Colonic mucosa (tissue), 4 donors: ENCODE measurements around the gene PKHD1. TPM values are rescaled to one million over a fixed set of nuclear protein-coding genes. Genes with fewer than 3 reads are reported as not detected.
"Not testable (repeated sequence)": the region's sequence is repeated elsewhere in the genome, so short reads cannot be mapped to it uniquely, and the experiment has no call there.

Experiments
- DNase-seq: peaks from one replicate; pipeline ENCODE4 v3.0.0-alpha.2; 2020
- H3K27ac ChIP-seq: fragments of 200-600 bp; one replicate; pipeline ENCODE4 v1.8.0; 2021
- H3K27me3 ChIP-seq: fragments of 200-600 bp; one replicate; pipeline ENCODE4 v1.8.0; 2021
- H3K36me3 ChIP-seq: fragments of 200-600 bp; one replicate; pipeline ENCODE4 v1.8.0; 2021
- H3K4me1 ChIP-seq: fragments of 200-600 bp; one replicate; pipeline ENCODE4 v1.8.0; 2021; ENCODE audit warnings: mild to moderate bottlenecking
- H3K4me3 ChIP-seq: fragments of 200-600 bp; one replicate; pipeline ENCODE4 v1.8.0; 2021
- H3K9ac ChIP-seq, 2 donors: one replicate each; pipeline ENCODE4 v1.7.0; 2013; ENCODE audit warnings: control low read depth in 2 of 2, low read depth in 2 of 2, low read length in 2 of 2
- H3K9me3 ChIP-seq: fragments of 200-600 bp; one replicate; pipeline ENCODE4 v1.8.0; 2021
- intact Hi-C: fragments of 100-400 bp; cut with DNase I; formaldehyde crosslinking; loops from one replicate; pipeline ENCODE4 v1.14.1; 2022
- total RNA-seq, 2 donors: library from RNA; stranded (reverse); fragmentation: NEBNext Ultra II Directional in 1 of 2; extraction: Animal tissue kit (Norgen Biotek cat#: 25700) in 1 of 2; gene quantifications; one replicate each; pipeline ENCODE4 v1.2.1, GENCODE V29; 2021
- TF ChIP-seq, protein P1 (sequence below): fragments of 200-600 bp; IDR thresholded peaks from one replicate; pipeline ENCODE4 v1.8.0; 2022; ENCODE audit warnings: antibody characterized with exemption, mild to moderate bottlenecking
- donor health status: healthy.
- donor health status: DM: no; HTN: no; CAD: no.
- donor health status: DM: no; HTN: no; CAD: no.

PKHD1 gene
- total RNA-seq, 2 donors from 2014 or later: 0.08 to 0.10 TPM

DNA sequence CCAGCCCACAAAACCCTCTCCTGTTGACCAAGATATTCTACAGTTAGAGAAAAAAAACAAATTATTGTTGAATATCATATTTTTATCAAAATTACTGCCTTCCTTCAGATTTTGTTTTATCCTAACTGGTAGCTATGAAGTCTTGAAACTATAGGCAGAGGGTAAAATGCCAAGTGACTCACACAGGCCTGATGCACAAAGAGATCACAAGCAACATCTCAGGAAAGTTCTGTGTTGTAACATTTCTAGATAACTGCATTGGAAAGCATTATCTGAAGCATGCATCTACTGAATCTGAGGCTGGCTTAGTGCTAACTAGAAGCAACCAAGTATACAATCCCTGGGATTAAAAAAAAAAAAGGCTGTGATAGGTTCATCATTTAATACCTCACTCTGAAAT, 134.2 kb downstream of the PKHD1 start:
- no peak for DNase-seq
- TF ChIP-seq, protein P1, sequence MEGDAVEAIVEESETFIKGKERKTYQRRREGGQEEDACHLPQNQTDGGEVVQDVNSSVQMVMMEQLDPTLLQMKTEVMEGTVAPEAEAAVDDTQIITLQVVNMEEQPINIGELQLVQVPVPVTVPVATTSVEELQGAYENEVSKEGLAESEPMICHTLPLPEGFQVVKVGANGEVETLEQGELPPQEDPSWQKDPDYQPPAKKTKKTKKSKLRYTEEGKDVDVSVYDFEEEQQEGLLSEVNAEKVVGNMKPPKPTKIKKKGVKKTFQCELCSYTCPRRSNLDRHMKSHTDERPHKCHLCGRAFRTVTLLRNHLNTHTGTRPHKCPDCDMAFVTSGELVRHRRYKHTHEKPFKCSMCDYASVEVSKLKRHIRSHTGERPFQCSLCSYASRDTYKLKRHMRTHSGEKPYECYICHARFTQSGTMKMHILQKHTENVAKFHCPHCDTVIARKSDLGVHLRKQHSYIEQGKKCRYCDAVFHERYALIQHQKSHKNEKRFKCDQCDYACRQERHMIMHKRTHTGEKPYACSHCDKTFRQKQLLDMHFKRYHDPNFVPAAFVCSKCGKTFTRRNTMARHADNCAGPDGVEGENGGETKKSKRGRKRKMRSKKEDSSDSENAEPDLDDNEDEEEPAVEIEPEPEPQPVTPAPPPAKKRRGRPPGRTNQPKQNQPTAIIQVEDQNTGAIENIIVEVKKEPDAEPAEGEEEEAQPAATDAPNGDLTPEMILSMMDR: no peak
- Histone ChIP-seq H3K9ac (no peak overlapping the region), H3K27me3 (no peaks in the 10 kb centered on the region), H3K4me3 (no peak overlapping the region), H3K27ac (no peak overlapping the region), H3K36me3 (no peaks in the 10 kb centered on the region), H3K4me1 (no peaks in the 10 kb centered on the region), H3K9me3 (no peaks in the 10 kb centered on the region)
- intact Hi-C loops: loop anchor here (10.0 kb wide), 1 partner anchor 98 kb away; no protein-coding TSS in a partner anchor

DNA sequence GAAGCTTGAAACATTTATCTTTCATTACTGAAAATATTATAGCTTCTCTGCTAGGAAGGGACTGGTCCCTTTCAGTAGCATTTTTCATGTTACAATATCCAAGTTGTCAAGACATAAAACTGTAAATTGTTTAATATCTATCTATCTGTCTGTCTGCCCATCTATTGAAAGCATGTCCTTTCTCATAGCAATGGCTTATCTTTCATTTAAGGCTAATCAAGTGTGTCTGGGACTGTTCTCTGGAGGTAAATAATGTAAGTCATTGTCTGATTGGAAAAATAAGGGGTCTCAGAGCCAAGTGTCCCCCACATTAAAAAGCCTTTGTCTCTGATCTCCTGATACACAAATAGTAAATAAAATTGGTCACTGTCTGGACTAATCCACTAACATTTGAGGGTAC, 135.5 kb downstream of the PKHD1 start:
- DNase-seq: no peak
- H3K4me3 ChIP-seq: no peak overlapping the region
- H3K27me3 ChIP-seq: no peaks in the 10 kb centered on the region
- TF ChIP-seq, protein P1: no peak
- no peaks in the 10 kb centered on the region for H3K36me3 ChIP-seq
- no peak overlapping the region for H3K27ac ChIP-seq
- no peaks in the 10 kb centered on the region for H3K9me3 ChIP-seq
- no peaks in the 10 kb centered on the region for H3K4me1 ChIP-seq
- no peak overlapping the region for H3K9ac ChIP-seq
- intact Hi-C loops: loop anchor here (10.0 kb wide), 1 partner anchor 97 kb away; no protein-coding TSS in a partner anchor

DNA sequence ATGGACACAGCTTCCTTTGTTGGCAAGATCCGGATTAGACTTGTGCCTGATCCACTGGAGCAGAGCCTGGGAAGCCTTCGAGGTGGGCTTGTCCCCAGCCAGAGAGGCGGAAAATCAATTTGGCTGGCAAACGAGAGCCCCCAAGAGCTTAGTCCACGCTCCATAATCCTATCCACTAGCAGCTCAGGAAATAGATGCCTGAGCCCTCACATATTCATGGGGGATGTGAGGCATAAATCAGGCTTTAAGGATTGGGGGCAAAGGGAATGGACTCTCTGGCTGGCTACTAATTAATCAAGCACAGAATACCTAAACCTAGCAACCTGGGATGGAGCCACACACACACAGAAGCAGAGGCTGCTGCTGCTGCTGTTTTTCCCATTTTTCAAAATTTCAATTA, 137.9 kb downstream of the PKHD1 start:
- H3K9ac ChIP-seq: no peak overlapping the region
- no peak for DNase-seq
- no peaks in the 10 kb centered on the region for H3K36me3 ChIP-seq
- no peaks in the 10 kb centered on the region for H3K27me3 ChIP-seq
- no peaks in the 10 kb centered on the region for H3K4me1 ChIP-seq
- H3K27ac ChIP-seq: no peak overlapping the region
- intact Hi-C loops: no loop called here
- no peak overlapping the region for H3K4me3 ChIP-seq
- TF ChIP-seq, protein P1: no peak
- H3K9me3 ChIP-seq: no peaks in the 10 kb centered on the region

DNA sequence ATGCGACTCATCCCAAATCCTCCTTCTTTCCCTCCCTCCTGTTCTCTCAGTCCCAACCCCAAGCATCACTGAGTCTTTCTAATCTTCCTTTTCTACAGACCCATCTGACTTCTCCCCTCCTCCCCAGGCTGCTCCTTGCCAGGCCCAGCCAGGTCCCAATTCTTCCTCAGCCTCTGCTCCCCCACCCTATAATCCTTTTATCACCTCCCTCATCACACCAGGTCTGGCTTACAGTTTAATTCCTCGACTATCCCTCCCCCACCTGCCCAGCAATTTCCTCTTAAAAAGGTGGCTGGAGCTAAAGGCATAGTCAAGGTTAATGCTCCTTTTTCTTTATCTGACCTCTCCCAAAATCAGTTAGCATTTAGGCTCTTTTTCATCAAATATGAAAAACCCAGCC, 147.7 kb downstream of the PKHD1 start:
- H3K4me1 ChIP-seq, H3K9me3 ChIP-seq, H3K27me3 ChIP-seq, H3K27ac ChIP-seq, H3K4me3 ChIP-seq, DNase-seq, H3K36me3 ChIP-seq, intact Hi-C loops, H3K9ac ChIP-seq: not testable (repeated sequence)

DNA sequence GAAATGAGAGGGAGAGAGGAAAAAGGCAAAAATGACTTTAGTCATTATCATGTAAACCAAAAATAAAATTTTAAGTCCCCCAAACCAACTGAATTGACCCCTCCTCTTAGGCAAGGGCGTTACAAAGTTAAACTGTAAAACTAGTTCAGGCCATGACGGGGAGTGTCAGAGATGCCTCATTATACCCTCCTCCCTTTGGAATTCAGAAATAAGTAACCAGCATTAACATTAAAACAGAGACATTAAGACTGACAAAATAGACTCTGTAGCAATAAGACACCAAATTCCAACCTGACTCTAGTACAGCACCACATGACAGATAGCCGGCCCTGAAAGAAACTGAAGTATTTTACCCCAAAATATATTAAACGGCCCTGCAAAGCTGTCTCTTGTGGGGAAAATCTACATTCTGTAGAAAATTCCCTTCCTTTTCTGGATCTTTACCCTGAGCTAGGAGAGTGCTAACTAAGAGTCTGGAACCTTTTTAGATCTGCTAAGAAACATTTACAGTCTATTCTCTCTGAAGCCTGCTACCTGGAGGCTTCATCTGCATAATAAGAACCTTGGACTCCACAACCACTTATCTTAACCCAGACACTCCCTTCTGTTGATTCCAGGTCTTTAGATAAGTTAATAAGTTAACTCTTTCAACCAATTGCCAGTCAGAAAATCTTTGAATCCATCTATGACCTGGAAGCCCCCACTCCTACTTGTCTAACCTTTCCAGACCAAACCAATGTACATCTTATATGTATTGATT, 150.7 kb downstream of the PKHD1 start:
- TF ChIP-seq, protein P1: no peak
- intact Hi-C loops: no loop called here
- no peaks in the 10 kb centered on the region for H3K36me3 ChIP-seq
- H3K27me3 ChIP-seq: no peaks in the 10 kb centered on the region
- DNase-seq: no peak
- H3K4me1 ChIP-seq: no peaks in the 10 kb centered on the region
- H3K9me3 ChIP-seq: no peaks in the 10 kb centered on the region
- H3K4me3 ChIP-seq: no peak overlapping the region
- H3K9ac ChIP-seq: no peak overlapping the region
- no peak overlapping the region for H3K27ac ChIP-seq

DNA sequence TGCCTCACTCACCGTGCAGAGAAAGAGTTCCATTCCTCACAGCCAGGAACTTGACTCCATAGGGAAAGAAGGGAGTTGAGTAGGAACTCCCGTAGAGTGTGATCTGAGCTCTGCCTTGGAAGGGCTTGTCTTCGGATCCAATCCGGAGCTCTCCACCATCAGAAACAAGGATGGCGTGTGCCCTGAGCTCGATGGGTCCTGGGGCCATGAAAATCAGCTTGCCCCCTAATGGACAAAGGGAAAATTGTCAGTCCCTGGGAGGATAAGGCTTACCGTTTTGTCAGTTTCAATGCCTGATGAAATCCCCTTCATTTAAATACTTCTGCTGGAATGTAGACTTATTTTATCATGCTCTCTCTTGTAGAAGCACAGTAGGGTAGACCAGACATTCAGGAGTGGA, 153.3 kb downstream of the PKHD1 start:
- DNase-seq: no peak
- H3K36me3 ChIP-seq: no peaks in the 10 kb centered on the region
- H3K27me3 ChIP-seq: no peaks in the 10 kb centered on the region
- no peak overlapping the region for H3K4me3 ChIP-seq
- no peak overlapping the region for H3K27ac ChIP-seq
- intact Hi-C loops: no loop called here
- TF ChIP-seq, protein P1: no peak
- H3K9ac ChIP-seq: no peak overlapping the region
- H3K4me1 ChIP-seq: no peaks in the 10 kb centered on the region
- H3K9me3 ChIP-seq: no peaks in the 10 kb centered on the region
